Right lobe of liver (tissue), 6 donors: Measurements from ENCODE around the gene SPAG7. TPM values are rescaled to one million over a fixed set of nuclear protein-coding genes. Genes with fewer than 3 reads are reported as not detected.

Experiments
- ATAC-seq, 4 donors: fragments of 200-7000 bp; cut with Tn5 transposase; one replicate each; pipeline ENCODE4 v1.9.1; 2020; ENCODE audit warnings: mild to moderate bottlenecking in 4 of 4, moderate library complexity in 4 of 4
- DNase-seq, 3 donors: peaks; one replicate each; pipeline ENCODE4 v3.0.0-alpha.2; 2020
- H3K27ac ChIP-seq, 3 donors: fragments of 200-600 bp; one replicate each; pipeline ENCODE4 v1.8.0; 2022
- H3K27me3 ChIP-seq, 2 donors: fragments of 200-600 bp; one replicate each; pipeline ENCODE4 v1.8.0; 2022
- H3K36me3 ChIP-seq, 4 donors: fragments of 200-600 bp; sonication (generic) in 1 of 4; one replicate each; pipeline versions ENCODE4 v1.5.1 to v1.8.0; 2017 to 2022; ENCODE audit warnings: control low read depth in 1 of 4
- H3K4me1 ChIP-seq, 4 donors: fragments of 200-600 bp; sonication (generic) in 1 of 4; one replicate each; pipeline versions ENCODE4 v1.5.1 to v1.8.0; 2017 to 2022; ENCODE audit warnings: control low read depth in 1 of 4
- H3K4me3 ChIP-seq, 3 donors: fragments of 200-600 bp; one replicate each; pipeline ENCODE4 v1.8.0; 2022
- H3K9me3 ChIP-seq, 4 donors: fragments of 200-600 bp; sonication (generic) in 1 of 4; one replicate each; pipeline versions ENCODE4 v1.5.1 to v1.8.0; 2017 to 2022; ENCODE audit warnings: control low read depth in 1 of 4
- POLR2A ChIP-seq: fragments of 450-650 bp; IDR thresholded peaks from one replicate; pipeline ENCODE4 v1.6.1; 2017; ENCODE audit warnings: antibody characterized with exemption, mild to moderate bottlenecking
- WGBS: methylation state at CpG from one replicate; pipeline ENCODE4 v1.1.6; 2018; ENCODE audit warnings: low coverage, low lambda C conversion rate; ENCODE audit not compliant: insufficient coverage; ENCODE audit errors: missing lambda C conversion rate; 5-methylcytosine and 5-hydroxymethylcytosine counted together
- intact Hi-C, 2 donors: fragments of 100-400 bp; cut with DNase I; formaldehyde crosslinking; loops; one replicate each; pipeline versions ENCODE4 v1.11.2 to v1.14.1; 2022
- total RNA-seq, 6 experiments: library from RNA; depleted of rRNA in 2 of 6; stranded (reverse); fragments of >200 nt in 2 of 6; fragmentation: NEBNext Ultra II Directional in 3 of 6; extraction: Animal tissue kit (Norgen Biotek cat#: 25700) in 3 of 6; gene quantifications; one replicate each; pipeline versions ENCODE4 v1.1.0 to v1.2.4, GENCODE V29; 2016 to 2023
- TF ChIP-seq, protein P1 (sequence below), 4 donors: fragments of 200-600 bp in 3 of 4; fragments of 450-650 bp in 1 of 4; IDR thresholded peaks; one replicate each; pipeline versions ENCODE4 v1.5.1 to v1.8.0; 2016 to 2022; ENCODE audit warnings: antibody characterized with exemption in 4 of 4, mild to moderate bottlenecking in 2 of 4
- donor health status: DM: no; HTN: yes; CAD: no.
- donor health status: DM: no; HTN: no; CAD: no.
- donor health status: DM: no; HTN: no; CAD: no.
- donor health status: DM: no; HTN: yes; CAD: no.
- donor health status: DM: no; HTN: yes; CAD: no.

The SPAG7 gene
- total RNA-seq, 6 experiments from 2014 or later, result 22.3 to 33.9 (median 26.4) TPM

DNA sequence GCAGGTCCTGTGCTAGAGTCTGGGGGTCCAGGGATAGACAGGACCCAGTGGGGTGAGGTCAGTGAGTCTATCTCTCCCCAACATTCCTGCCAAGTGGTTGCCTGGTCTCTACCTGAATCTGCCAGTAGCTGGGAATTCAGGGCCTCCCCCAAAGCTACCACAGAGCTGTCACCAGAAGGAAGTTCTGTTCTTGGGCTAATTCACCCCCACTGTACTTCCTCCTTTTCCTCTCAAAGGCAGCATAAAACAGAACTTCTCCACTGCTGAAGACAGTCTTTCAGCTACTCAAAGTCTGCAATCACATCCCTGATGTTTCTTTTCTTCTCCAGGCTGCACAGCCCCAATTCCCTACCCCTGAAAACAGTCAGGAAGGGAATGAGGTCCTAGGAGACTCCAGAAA is 11.1 kb upstream of the SPAG7 start:
- ATAC-seq, result peak in 3 of 4 donors; percentile 4 to 56 (median 21)
- H3K36me3 ChIP-seq, result peaks cover 0 to 36% (median 14%) of the 10 kb centered on the region in 4 donors
- intact Hi-C loops, result loop anchor here in 1 of 2 donors (10.0 kb wide), 1 partner anchor 64 kb away; no protein-coding TSS in a partner anchor

GRCh38 chr17:4974115-4974670 is 6.6 kb upstream of the SPAG7 start:
- WGBS, result 92% methylated on average over 2 of the region's 9 CpGs
- H3K27me3 ChIP-seq, result no peaks in the 10 kb centered on the region
- H3K27ac ChIP-seq, result no peak overlapping the region
- H3K4me3 ChIP-seq, result no peak overlapping the region
- TF ChIP-seq, protein P1, sequence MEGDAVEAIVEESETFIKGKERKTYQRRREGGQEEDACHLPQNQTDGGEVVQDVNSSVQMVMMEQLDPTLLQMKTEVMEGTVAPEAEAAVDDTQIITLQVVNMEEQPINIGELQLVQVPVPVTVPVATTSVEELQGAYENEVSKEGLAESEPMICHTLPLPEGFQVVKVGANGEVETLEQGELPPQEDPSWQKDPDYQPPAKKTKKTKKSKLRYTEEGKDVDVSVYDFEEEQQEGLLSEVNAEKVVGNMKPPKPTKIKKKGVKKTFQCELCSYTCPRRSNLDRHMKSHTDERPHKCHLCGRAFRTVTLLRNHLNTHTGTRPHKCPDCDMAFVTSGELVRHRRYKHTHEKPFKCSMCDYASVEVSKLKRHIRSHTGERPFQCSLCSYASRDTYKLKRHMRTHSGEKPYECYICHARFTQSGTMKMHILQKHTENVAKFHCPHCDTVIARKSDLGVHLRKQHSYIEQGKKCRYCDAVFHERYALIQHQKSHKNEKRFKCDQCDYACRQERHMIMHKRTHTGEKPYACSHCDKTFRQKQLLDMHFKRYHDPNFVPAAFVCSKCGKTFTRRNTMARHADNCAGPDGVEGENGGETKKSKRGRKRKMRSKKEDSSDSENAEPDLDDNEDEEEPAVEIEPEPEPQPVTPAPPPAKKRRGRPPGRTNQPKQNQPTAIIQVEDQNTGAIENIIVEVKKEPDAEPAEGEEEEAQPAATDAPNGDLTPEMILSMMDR (IDR thresholded peaks at IDR 0.05), result no peak
- no peak for TF ChIP-seq POLR2A
- peaks cover 0 to 14% (median 8%) of the 10 kb centered on the region in 4 donors for H3K4me1 ChIP-seq
- DNase-seq, result no peak
- peaks cover 0 to 34% (median 13%) of the 10 kb centered on the region in 4 donors for H3K36me3 ChIP-seq
- no peaks in the 10 kb centered on the region for H3K9me3 ChIP-seq
- intact Hi-C loops, result loop anchor here in 1 of 2 donors (10.0 kb wide), 1 partner anchor 59 kb away; no protein-coding TSS in a partner anchor
- no peak for ATAC-seq

More for the DNA sequence above, 11.1 kb upstream of the SPAG7 start:
- no peaks in the 10 kb centered on the region for H3K4me1 ChIP-seq
- no peak for TF ChIP-seq POLR2A
- TF ChIP-seq, protein P1 (IDR thresholded peaks at IDR 0.05), result no peak
- no peak for DNase-seq
- H3K9me3 ChIP-seq, result no peaks in the 10 kb centered on the region
- no peak overlapping the region for H3K4me3 ChIP-seq
- no peaks in the 10 kb centered on the region for H3K27me3 ChIP-seq
- no peak overlapping the region for H3K27ac ChIP-seq

- H3K27me3 ChIP-seq, result no peaks in the 10 kb centered on the region
- DNase-seq, result no peak
- intact Hi-C loops, result loop anchor here in 1 of 2 donors (10.0 kb wide), 1 partner anchor 59 kb away; no protein-coding TSS in a partner anchor
- H3K4me1 ChIP-seq, result peaks cover 0 to 20% (median 10%) of the 10 kb centered on the region in 4 donors
- 31% methylated on average over 2 of the region's 10 CpGs for WGBS
- TF ChIP-seq, protein P1 (IDR thresholded peaks at IDR 0.05), result no peak
- H3K4me3 ChIP-seq, result no peak overlapping the region
- H3K36me3 ChIP-seq, result peaks cover 0 to 29% (median 11%) of the 10 kb centered on the region in 4 donors
- H3K27ac ChIP-seq, result no peak overlapping the region
- H3K9me3 ChIP-seq, result no peaks in the 10 kb centered on the region
- ATAC-seq, result peak in 2 of 4 donors; percentile 3 to 7
These were observed 5.9 kb upstream of the SPAG7 start for GRCh38 chr17:4973256-4974114.

DNA sequence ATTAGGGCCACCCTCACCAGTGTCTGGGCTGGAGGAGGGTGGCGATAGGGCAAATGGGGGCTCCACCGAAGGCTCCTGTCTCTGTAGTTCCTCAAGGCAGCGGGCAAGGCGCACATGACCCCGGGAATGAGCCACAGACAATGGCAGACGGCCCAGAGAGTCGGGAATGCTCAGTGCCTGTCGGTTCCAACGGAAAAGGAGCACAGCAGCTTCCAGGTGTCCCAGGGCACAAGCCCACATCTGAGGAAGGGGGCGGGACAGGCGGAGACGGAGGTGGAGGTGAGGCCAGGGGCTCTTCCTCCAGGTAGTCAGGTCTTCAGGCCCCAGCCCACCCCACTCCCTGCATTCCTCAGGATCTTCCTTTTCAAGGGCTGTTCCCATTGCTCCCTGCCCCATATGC is 5.1 kb upstream of the SPAG7 start:
- Histone ChIP-seq H3K36me3 (peaks cover 0 to 22% (median 8%) of the 10 kb centered on the region in 4 donors), H3K27ac (no peak overlapping the region)
- no peak for ATAC-seq

More for the DNA sequence above, 5.1 kb upstream of the SPAG7 start:
- intact Hi-C loops, result loop anchor here in 1 of 2 donors (10.0 kb wide), 1 partner anchor 58 kb away; no protein-coding TSS in a partner anchor
- Histone ChIP-seq H3K9me3 (no peaks in the 10 kb centered on the region), H3K4me1 (peaks cover 0 to 21% (median 10%) of the 10 kb centered on the region in 4 donors), H3K27me3 (no peaks in the 10 kb centered on the region), H3K4me3 (no peak overlapping the region)
- DNase-seq, result no peak
- WGBS, result no CpG with 5 or more reads among the region's 12 CpGs
- TF ChIP-seq, protein P1 (IDR thresholded peaks at IDR 0.05), result no peak
- TF ChIP-seq POLR2A, result no peak
